ENCODE measurements around the gene UHRF2.

UHRF2 gene

GRCh38 chr9:6428940-6429889, 16.2 kb downstream of the UHRF2 start:
- TF ChIP-seq CTCF (IDR thresholded peaks at IDR 0.05; ENCODE audit: low read depth, low read length) (no peak), EZH2phosphoT487 (IDR thresholded peaks at IDR 0.05; ENCODE audit: low read depth) (no peak)
- no peak overlapping the region for H3K27ac ChIP-seq (ENCODE audit: low read length)
- peaks cover 14% of the 10 kb centered on the region for H3K4me1 ChIP-seq (ENCODE audit: low read length)
- H3K27me3 ChIP-seq (ENCODE audit: low read depth, low read length): no peaks in the 10 kb centered on the region
- H4K20me1 ChIP-seq (ENCODE audit: insufficient read depth, low read length): peaks cover 66% of the 10 kb centered on the region
- no peaks in the 10 kb centered on the region for H3K9me3 ChIP-seq (ENCODE audit: insufficient read depth, low read length)
- H3K79me2 ChIP-seq (ENCODE audit: low read length): peaks cover 100% of the 10 kb centered on the region
- H3K4me3 ChIP-seq (ENCODE audit: low read length): no peak overlapping the region
- H3K9ac ChIP-seq (ENCODE audit: low read length): no peak overlapping the region
- no peak overlapping the region for H3K4me2 ChIP-seq (ENCODE audit: low read length)
- no peak overlapping the region for H2AFZ ChIP-seq (ENCODE audit: low read depth, low read length)
- peaks cover 24% of the 10 kb centered on the region for H3K36me3 ChIP-seq (replicated peaks; ENCODE audit: low read depth, low read length)

- H3K9me3 ChIP-seq (ENCODE audit: insufficient read depth, low read length): no peaks in the 10 kb centered on the region
- H3K27me3 ChIP-seq (ENCODE audit: low read depth, low read length): no peaks in the 10 kb centered on the region
- no peak overlapping the region for H3K27ac ChIP-seq (ENCODE audit: low read length)
- peaks cover 100% of the 10 kb centered on the region for H3K79me2 ChIP-seq (ENCODE audit: low read length)
- TF ChIP-seq CTCF (IDR thresholded peaks at IDR 0.05; ENCODE audit: low read depth, low read length) (no peak), EZH2phosphoT487 (IDR thresholded peaks at IDR 0.05; ENCODE audit: low read depth) (no peak)
- peaks cover 24% of the 10 kb centered on the region for H3K36me3 ChIP-seq (replicated peaks; ENCODE audit: low read depth, low read length)
- peaks cover 14% of the 10 kb centered on the region for H3K4me1 ChIP-seq (ENCODE audit: low read length)
- no peak overlapping the region for H2AFZ ChIP-seq (ENCODE audit: low read depth, low read length)
- no peak overlapping the region for H3K9ac ChIP-seq (ENCODE audit: low read length)
- no peak overlapping the region for H3K4me3 ChIP-seq (ENCODE audit: low read length)
- H3K4me2 ChIP-seq (ENCODE audit: low read length): no peak overlapping the region
- H4K20me1 ChIP-seq (ENCODE audit: insufficient read depth, low read length): peaks cover 68% of the 10 kb centered on the region
Measured at GRCh38 chr9:6431038-6431437, 18.0 kb downstream of the UHRF2 start.

- peaks cover 23% of the 10 kb centered on the region for H3K36me3 ChIP-seq (replicated peaks; ENCODE audit: low read depth, low read length)
- TF ChIP-seq CTCF (IDR thresholded peaks at IDR 0.05; ENCODE audit: low read depth, low read length) (no peak), EZH2phosphoT487 (IDR thresholded peaks at IDR 0.05; ENCODE audit: low read depth) (no peak)
- no peak overlapping the region for H3K4me2 ChIP-seq (ENCODE audit: low read length)
- H4K20me1 ChIP-seq (ENCODE audit: insufficient read depth, low read length): peaks cover 78% of the 10 kb centered on the region
- H3K27ac ChIP-seq (ENCODE audit: low read length): no peak overlapping the region
- H3K4me3 ChIP-seq (ENCODE audit: low read length): no peak overlapping the region
- peaks cover 100% of the 10 kb centered on the region for H3K79me2 ChIP-seq (ENCODE audit: low read length)
- no peaks in the 10 kb centered on the region for H3K27me3 ChIP-seq (ENCODE audit: low read depth, low read length)
- no peak overlapping the region for H3K9ac ChIP-seq (ENCODE audit: low read length)
- H3K4me1 ChIP-seq (ENCODE audit: low read length): peaks cover 14% of the 10 kb centered on the region
- H2AFZ ChIP-seq (ENCODE audit: low read depth, low read length): no peak overlapping the region
- H3K9me3 ChIP-seq (ENCODE audit: insufficient read depth, low read length): no peaks in the 10 kb centered on the region
Measured at GRCh38 chr9:6433410-6433809, 20.4 kb downstream of the UHRF2 start.

- Histone ChIP-seq H3K4me3 (ENCODE audit: low read length) (no peak overlapping the region), H4K20me1 (ENCODE audit: insufficient read depth, low read length) (peaks cover 77% of the 10 kb centered on the region), H3K27me3 (ENCODE audit: low read depth, low read length) (no peaks in the 10 kb centered on the region), H3K4me1 (ENCODE audit: low read length) (no peaks in the 10 kb centered on the region), H3K27ac (ENCODE audit: low read length) (no peak overlapping the region), H3K79me2 (ENCODE audit: low read length) (peaks cover 100% of the 10 kb centered on the region), H2AFZ (ENCODE audit: low read depth, low read length) (no peak overlapping the region), H3K9ac (ENCODE audit: low read length) (no peak overlapping the region), H3K36me3 (replicated peaks; ENCODE audit: low read depth, low read length) (peaks cover 9% of the 10 kb centered on the region), H3K4me2 (ENCODE audit: low read length) (no peak overlapping the region), H3K9me3 (ENCODE audit: insufficient read depth, low read length) (no peaks in the 10 kb centered on the region)
- TF ChIP-seq EZH2phosphoT487 (IDR thresholded peaks at IDR 0.05; ENCODE audit: low read depth) (no peak), CTCF (IDR thresholded peaks at IDR 0.05; ENCODE audit: low read depth, low read length) (no peak)
Measured at GRCh38 chr9:6439051-6439703, 26.2 kb downstream of the UHRF2 start.
